Activated naive CD4-positive, alpha-beta T cell treated with anti-CD3 and anti-CD28 coated beads, Interleukin-2, amount 10 ng/mL, durations not matched to agents 7 days and 5 days (primary cell): ENCODE measurements around the gene GRM5.
"Not testable (repeated sequence)": the region's sequence is repeated elsewhere in the genome, so short reads cannot be mapped to it uniquely, and the experiment has no call there.

Experiments used
- CTCF ChIA-PET: fragments of 350-600 bp; sonication (Branson Sonifier 250); formaldehyde crosslinking; loops from one replicate; lab custom pipeline; 2021; ENCODE audit warnings: antibody characterized with exemption; lab: Charles Lee
- DNase-seq: peaks from one replicate; pipeline ENCODE4 v3.0.0-alpha.2; 2020
- H3K27ac Mint-ChIP-seq: one replicate; pipeline ENCODE4 v1.8.0; 2021; ENCODE audit warnings: mild to moderate bottlenecking, moderate library complexity, mixed read lengths
- H3K27me3 Mint-ChIP-seq: one replicate; pipeline ENCODE4 v1.8.0; 2021; ENCODE audit warnings: mild to moderate bottlenecking, mixed read lengths
- H3K36me3 Mint-ChIP-seq: one replicate; pipeline ENCODE4 v1.8.0; 2021; ENCODE audit warnings: mixed read lengths
- H3K4me1 Mint-ChIP-seq: one replicate; pipeline ENCODE4 v1.8.0; 2021; ENCODE audit warnings: mixed read lengths
- H3K4me3 Mint-ChIP-seq: one replicate; pipeline ENCODE4 v1.8.0; 2021; ENCODE audit warnings: mild to moderate bottlenecking, moderate library complexity, mixed read lengths
- H3K9me3 Mint-ChIP-seq: one replicate; pipeline ENCODE4 v1.8.0; 2021; ENCODE audit warnings: mixed read lengths

Gene GRM5

DNA sequence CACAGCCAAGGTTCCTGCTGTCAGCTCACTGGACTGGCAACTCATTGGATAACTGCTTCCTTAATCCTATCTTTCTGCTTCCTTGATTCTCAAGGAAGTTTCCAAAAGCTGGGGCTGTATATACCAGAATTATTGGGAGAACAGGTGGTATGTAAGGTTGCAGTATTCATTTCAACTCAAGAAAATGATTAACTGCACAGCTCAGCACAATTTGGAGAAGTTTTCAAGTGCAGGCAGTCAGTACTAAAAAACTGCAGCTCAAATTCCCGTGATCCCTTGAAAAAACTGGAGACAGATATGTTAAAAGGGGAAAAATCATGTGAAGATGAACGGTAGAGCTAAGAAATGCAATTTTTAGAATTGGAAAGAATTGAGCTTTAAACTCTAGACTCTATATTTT lies 44.4 kb downstream of the GRM5 start:
- no peaks in the 10 kb centered on the region for H3K27me3 Mint-ChIP-seq
- H3K36me3 Mint-ChIP-seq, result no peaks in the 10 kb centered on the region
- CTCF ChIA-PET, result no interaction called here
- H3K4me3 Mint-ChIP-seq, result no peak overlapping the region
- H3K9me3 Mint-ChIP-seq, result no peaks in the 10 kb centered on the region
- H3K4me1 Mint-ChIP-seq, result no peaks in the 10 kb centered on the region
- DNase-seq, result no peak
- H3K27ac Mint-ChIP-seq, result no peak overlapping the region

DNA sequence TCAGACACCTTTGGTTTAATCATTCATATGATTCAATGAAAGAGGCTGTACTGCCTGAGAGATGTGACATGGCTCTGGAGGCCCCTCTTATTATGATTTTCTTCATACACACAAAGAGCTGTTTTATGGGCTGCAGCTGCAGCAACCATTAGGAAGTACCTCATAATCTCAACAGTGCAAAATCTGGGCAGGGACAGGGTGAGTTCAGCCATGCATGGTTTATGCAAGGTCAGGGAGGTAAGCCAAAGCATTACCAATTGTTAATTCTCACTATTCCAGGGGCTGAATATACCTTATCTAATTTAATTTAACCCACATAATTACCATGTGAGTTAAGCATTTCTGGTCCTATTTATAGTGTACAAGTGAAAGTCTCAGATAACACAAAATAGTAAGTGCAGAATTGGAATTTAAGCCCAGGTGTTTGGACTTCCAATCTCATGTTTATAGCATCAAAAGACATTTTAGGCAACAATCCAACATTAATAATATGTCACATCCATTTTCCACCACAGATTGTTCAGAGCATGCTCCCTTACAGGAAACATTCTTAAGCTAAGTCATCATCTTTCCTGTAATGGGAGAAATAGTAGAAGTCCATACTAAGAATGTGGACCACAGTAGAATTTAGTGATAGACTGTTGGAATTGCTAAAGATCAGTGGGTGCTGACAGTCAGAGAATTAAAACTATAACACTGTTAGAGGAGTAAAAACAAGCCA lies 45.8 kb downstream of the GRM5 start:
- H3K36me3 Mint-ChIP-seq, H3K4me3 Mint-ChIP-seq, H3K4me1 Mint-ChIP-seq, CTCF ChIA-PET, H3K27me3 Mint-ChIP-seq, DNase-seq, H3K9me3 Mint-ChIP-seq, H3K27ac Mint-ChIP-seq: not testable (repeated sequence)

DNA sequence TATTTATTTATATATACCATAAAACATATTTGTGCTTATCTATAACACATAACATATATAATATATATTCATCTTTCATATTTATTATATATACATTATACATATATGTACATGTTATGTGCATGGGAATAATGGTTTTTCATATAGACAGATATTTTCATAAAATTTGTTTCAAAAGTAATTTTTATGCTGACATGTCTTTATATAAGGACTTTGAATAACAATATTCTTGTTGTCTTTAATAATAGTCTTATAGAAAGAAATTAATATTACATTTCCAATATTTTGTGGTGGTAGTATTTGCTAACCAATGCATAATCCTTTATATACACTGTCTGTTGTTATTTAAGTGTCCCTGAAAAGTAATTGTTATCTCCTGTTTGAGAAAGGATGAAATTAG lies 49.6 kb downstream of the GRM5 start:
- Mint-ChIP-seq H3K27ac (no peak overlapping the region), H3K4me3 (no peak overlapping the region), H3K4me1 (no peaks in the 10 kb centered on the region), H3K36me3 (no peaks in the 10 kb centered on the region), H3K27me3 (no peaks in the 10 kb centered on the region), H3K9me3 (no peaks in the 10 kb centered on the region)
- DNase-seq, result no peak
- CTCF ChIA-PET, result no interaction called here

DNA sequence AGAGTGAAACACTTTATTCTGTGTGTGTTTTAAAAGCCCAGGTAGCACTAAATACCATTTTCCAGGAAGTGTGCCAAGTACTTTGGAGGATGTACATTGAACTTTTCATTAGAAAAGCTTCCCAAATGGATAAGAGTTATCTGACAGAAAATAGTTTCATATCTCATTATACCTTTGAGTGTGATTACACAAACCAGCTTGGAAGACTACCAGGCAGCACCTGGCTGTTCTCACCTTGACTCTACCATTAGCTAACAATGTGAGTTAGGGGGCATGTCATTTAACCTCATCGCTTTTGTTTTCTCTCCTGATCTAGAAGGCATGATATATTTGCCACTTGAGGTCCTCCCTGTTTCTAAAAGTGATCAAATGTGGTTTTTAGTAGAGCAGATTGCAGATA lies 50.2 kb downstream of the GRM5 start:
- no peak overlapping the region for H3K4me3 Mint-ChIP-seq
- H3K27ac Mint-ChIP-seq, result no peak overlapping the region
- H3K27me3 Mint-ChIP-seq, result no peaks in the 10 kb centered on the region
- no peak for DNase-seq
- CTCF ChIA-PET, result no interaction called here
- H3K4me1 Mint-ChIP-seq, result no peaks in the 10 kb centered on the region
- H3K9me3 Mint-ChIP-seq, result no peaks in the 10 kb centered on the region
- H3K36me3 Mint-ChIP-seq, result no peaks in the 10 kb centered on the region

DNA sequence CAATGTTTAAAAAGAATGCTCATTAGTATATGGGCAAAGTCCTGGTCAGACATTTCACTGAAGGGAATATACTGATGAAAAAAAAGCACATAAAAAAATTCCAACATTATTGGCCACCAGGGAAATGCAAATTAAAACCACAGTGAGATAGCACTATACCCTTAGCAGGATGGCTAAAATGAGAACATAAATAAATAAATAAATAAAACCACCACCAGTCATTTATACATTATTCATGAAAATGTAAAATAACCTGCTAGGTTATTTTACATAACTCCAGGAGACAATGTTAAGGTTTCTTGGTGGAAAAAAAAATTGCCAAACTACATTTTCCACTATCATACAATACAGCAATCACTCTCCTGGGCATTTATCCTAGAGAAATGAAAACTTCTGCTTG lies 64.9 kb downstream of the GRM5 start:
- H3K27ac Mint-ChIP-seq, H3K4me3 Mint-ChIP-seq, DNase-seq, H3K36me3 Mint-ChIP-seq, CTCF ChIA-PET, H3K4me1 Mint-ChIP-seq, H3K27me3 Mint-ChIP-seq, H3K9me3 Mint-ChIP-seq: not testable (repeated sequence)

DNA sequence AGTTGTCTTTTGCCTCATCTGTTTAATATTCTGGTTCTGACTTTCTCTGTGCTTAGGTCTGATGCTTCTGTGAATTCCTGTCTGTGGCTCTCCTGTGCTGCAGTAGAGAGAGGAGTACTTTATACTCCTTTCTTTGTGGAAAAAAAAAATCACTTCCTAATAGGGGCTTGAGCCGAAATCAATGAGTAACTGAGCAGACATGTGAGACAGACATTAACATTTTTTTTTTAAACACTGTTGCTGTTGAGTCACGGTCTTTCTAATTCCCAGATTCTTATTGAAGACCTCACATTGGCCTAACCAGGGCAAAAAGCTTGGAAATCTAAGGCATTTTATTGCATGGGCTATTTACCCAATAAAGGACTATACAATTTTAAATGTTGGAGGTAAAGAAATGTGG lies 86.1 kb downstream of the GRM5 start:
- H3K27ac Mint-ChIP-seq, result no peak overlapping the region
- no peaks in the 10 kb centered on the region for H3K4me1 Mint-ChIP-seq
- CTCF ChIA-PET, result no interaction called here
- no peaks in the 10 kb centered on the region for H3K36me3 Mint-ChIP-seq
- no peak for DNase-seq
- H3K9me3 Mint-ChIP-seq, result no peaks in the 10 kb centered on the region
- H3K4me3 Mint-ChIP-seq, result no peak overlapping the region
- no peaks in the 10 kb centered on the region for H3K27me3 Mint-ChIP-seq

DNA sequence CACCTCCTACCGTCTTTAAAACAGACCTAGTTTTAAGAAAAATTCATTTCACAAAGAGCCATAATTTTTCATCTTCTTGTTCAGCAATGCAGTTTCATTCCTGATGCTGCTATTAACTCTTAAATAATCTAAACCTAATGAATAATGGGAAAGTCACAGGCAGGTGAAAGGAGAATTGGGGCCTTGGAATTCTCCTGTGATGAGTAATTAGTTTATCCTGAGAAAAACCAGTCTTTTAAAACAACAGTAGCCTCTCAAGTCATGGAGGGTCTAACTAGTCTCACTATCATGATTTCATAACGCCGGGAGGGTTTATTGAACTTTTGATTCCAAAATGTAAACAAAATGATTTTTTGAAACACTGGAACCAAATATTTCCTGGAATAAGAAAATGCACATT lies 86.8 kb downstream of the GRM5 start:
- H3K27me3 Mint-ChIP-seq, H3K36me3 Mint-ChIP-seq, H3K9me3 Mint-ChIP-seq, DNase-seq, H3K27ac Mint-ChIP-seq, H3K4me1 Mint-ChIP-seq, CTCF ChIA-PET, H3K4me3 Mint-ChIP-seq: not testable (repeated sequence)

DNA sequence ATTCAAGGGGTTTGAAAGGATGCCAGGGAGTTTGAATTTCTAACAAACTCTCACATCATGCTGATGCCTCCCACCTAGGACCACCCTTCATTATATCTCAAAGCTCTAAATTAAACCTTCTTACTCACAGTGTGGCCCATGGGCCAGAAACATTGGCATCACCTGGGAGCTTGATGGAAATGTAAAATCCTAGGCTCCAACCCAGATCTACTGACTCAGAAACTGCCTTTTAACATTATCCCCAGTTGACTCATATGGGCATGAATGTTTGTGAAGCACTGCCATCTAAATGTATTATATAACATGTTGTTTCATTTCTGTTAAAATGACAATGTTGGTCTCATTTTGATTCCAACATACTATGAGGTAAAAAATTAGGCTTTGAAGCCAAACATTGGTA lies 90.3 kb downstream of the GRM5 start:
- H3K4me3 Mint-ChIP-seq, H3K9me3 Mint-ChIP-seq, H3K27me3 Mint-ChIP-seq, H3K27ac Mint-ChIP-seq, CTCF ChIA-PET, H3K36me3 Mint-ChIP-seq, H3K4me1 Mint-ChIP-seq, DNase-seq: not testable (repeated sequence)

DNA sequence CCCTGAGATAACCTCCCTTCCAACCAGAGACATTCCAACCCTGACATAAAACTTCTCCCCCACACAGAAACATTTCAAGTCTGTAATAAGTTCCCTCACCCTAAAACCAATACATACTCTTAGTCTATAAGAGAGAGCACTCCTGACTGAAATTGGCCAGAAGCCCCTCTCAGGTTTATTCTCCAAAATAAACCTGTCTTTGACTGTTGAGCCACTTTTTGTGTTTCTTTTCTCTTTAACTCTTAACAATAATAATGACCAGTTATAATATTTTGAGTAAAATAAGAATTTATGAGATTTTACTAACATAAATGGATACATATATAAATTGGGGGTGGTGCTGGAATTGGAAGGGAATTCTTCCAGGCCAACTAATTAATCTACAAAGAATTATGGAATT lies 93.6 kb downstream of the GRM5 start:
- Mint-ChIP-seq H3K36me3 (no peaks in the 10 kb centered on the region), H3K9me3 (no peaks in the 10 kb centered on the region), H3K4me3 (no peak overlapping the region), H3K27me3 (no peaks in the 10 kb centered on the region), H3K27ac (no peak overlapping the region), H3K4me1 (no peaks in the 10 kb centered on the region)
- CTCF ChIA-PET, result no interaction called here
- DNase-seq, result no peak

DNA sequence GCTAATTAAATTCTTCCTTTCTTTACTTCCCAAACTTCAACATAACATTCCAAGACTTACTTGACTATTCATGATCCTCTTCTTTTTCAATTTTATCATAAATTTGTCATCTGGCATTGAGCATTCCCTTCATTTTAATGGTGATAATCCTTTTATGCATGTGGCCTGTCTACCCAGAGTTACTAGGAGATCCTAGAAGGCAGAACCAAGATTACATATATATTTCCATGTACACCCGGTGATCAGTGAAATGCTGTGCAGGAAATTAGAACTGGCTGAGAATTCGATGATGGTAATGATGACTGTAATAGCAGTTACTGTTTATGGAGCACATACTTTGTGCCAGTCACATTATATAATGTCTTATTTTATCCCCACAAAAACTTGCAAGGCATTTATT lies 104.2 kb downstream of the GRM5 start:
- H3K27me3 Mint-ChIP-seq, H3K4me1 Mint-ChIP-seq, H3K36me3 Mint-ChIP-seq, H3K27ac Mint-ChIP-seq, CTCF ChIA-PET, H3K4me3 Mint-ChIP-seq, DNase-seq, H3K9me3 Mint-ChIP-seq: not testable (repeated sequence)

DNA sequence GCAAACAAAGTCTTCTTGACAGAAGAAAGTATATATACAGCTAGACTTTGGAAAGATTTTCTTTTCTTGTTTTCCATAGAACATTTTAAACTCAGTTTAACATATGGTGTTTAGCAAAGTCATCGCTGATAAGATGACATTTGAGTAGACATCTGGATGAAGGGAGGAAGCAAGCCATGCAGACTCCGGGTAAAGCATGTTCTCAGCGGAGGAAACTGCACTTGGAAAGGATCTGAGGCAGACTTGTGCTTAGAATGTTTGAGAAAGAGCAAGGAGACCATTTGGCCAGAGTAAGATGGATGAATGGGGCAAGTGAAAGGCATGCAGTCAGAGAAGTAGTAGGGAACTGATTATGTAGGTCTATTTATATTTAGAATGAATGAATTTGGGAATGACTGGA lies 105.9 kb downstream of the GRM5 start:
- DNase-seq, H3K4me1 Mint-ChIP-seq, H3K4me3 Mint-ChIP-seq, H3K36me3 Mint-ChIP-seq, CTCF ChIA-PET, H3K27me3 Mint-ChIP-seq, H3K27ac Mint-ChIP-seq, H3K9me3 Mint-ChIP-seq: not testable (repeated sequence)

DNA sequence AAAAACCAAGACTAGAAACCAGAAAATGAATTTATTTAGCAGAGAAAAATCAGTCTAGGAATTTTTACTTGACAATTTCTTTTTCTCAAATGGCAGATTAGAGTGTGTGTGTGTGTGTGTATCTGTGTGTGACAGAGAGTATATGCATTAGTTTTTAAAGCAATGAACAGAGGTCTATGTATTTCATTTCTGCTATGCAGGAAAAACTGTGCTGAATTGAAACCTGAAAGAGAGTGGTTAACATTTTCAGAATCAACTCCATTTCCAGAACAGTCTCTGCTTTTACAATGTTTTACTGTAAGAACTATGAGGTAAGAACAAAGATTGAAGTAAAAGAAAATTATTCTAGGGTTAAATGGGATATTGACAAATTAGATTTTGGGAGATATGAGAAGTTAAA lies 114.8 kb downstream of the GRM5 start:
- no peak for DNase-seq
- no peak overlapping the region for H3K27ac Mint-ChIP-seq
- H3K9me3 Mint-ChIP-seq, result no peaks in the 10 kb centered on the region
- no peaks in the 10 kb centered on the region for H3K4me1 Mint-ChIP-seq
- no peaks in the 10 kb centered on the region for H3K36me3 Mint-ChIP-seq
- CTCF ChIA-PET, result no interaction called here
- no peaks in the 10 kb centered on the region for H3K27me3 Mint-ChIP-seq
- no peak overlapping the region for H3K4me3 Mint-ChIP-seq

DNA sequence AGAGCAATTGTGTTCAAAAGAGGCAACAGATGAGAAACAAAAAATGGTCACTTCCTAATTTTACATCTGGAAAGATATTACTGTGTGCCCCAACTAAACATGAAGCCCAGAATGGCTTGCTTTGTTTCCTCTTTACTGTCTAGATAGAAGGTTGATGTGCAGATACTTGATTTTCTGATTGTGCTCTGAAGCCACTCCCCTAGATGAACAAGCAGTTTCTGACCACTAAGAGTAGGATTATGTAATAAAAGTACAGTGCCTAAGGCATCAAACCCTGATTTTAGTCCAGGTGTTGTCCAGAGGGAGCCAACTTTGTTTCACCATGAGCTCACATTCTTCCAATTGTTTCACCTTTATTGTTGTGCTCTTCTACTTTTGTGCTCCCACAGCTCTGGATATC lies 116.9 kb downstream of the GRM5 start:
- CTCF ChIA-PET, H3K9me3 Mint-ChIP-seq, H3K4me3 Mint-ChIP-seq, H3K4me1 Mint-ChIP-seq, H3K27me3 Mint-ChIP-seq, DNase-seq, H3K27ac Mint-ChIP-seq, H3K36me3 Mint-ChIP-seq: not testable (repeated sequence)

DNA sequence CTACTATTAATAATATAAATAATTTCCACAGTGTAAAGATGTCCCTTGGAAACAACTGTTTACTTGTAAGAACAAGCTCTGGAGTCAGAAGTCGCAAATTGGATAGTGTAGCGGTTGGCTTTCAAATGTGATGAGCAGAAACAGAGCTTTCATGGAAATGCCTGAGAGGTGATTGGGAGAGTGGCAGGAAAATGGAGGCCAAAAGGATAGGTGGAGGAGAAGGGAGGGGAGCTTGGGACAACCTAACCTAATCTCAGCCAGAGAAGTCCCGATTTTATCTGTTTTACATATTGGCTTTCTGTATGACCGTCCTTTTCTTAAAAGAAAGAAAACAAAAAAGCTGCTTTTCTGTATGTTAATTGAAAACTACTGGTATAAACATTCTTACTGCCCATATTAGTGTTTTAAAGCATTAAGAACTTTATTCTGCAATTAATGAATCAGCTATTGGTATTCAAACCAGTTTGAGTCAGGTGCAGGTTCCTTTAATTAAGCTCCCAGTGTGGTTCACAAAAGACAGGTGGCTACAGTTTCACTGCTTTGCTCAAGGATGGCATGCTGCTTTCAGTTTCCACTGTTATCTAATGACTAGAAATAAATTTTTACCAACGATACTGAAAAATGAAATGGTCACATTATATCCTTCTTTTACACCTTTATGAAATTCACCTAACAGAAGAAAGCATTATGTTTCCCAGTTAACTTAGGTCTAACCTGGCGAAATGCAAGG lies 117.8 kb downstream of the GRM5 start:
- H3K9me3 Mint-ChIP-seq, H3K27ac Mint-ChIP-seq, H3K4me1 Mint-ChIP-seq, CTCF ChIA-PET, H3K4me3 Mint-ChIP-seq, H3K36me3 Mint-ChIP-seq, H3K27me3 Mint-ChIP-seq, DNase-seq: not testable (repeated sequence)

DNA sequence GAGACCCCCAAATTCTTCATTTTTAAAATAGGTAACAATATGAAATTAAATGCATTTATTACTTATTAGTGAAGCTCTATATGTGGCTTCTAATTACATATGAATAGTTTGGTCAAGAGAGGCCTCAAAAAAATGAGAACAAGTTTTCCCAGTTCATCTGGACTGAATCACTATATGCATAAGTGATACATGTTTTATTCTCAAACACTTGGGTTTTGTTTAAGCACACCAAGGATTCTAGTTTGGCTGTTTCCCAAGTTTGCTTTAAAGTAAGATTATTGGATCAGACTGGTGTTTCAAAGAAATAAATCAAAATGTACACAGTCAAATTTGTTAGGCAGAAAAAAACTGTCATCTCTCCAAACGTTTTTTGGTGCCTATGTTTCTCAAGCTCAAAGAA lies 136.1 kb downstream of the GRM5 start:
- CTCF ChIA-PET, H3K27ac Mint-ChIP-seq, H3K4me3 Mint-ChIP-seq, H3K4me1 Mint-ChIP-seq, H3K9me3 Mint-ChIP-seq, H3K36me3 Mint-ChIP-seq, DNase-seq, H3K27me3 Mint-ChIP-seq: not testable (repeated sequence)
